ENCODE measurements around the gene NUP93.

DNA sequence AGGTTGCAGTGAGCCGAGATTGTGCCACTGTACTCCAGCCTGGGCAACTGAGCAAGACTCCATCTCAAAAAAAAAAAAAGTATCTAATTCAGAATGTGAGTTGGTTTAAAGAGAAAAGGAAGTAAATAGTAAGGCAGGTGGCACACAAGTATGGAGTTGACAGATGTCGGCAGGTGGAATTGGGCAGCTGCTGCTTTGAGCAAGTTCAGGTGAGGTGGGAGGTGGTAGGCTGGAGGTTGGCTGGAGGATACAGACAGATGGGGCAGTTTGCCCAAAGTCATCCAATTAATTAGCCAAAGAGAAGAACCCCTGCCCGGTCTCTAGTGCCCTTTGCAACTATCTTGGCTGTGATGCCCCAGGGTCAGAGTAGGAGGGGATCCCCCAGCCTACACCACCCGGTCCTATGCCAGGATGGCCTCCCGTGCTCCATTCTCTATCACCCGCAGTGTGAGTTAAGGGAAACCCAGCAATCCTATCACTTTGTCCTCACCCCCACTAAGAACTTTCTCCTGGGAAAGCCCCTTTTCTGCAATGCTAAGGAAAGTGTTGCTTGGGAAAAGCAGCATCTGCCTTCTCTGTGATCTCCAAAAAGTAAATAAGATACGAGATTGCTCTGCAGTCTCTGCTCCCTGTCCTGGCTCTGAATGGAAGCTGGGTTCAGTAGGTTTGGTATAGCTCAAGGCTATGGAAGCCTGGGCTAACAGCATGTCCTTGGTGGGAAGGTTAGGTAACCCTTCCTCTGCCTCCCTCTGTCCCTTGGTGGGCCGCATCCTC is 167.3 kb downstream of the NUP93 start:
- TF ChIP-seq POLR2A (IDR thresholded peaks at IDR 0.05; ENCODE audit: low read length) (no peak), CTCF (IDR thresholded peaks at IDR 0.05) (no peak), RFX5 (IDR thresholded peaks at IDR 0.05) (no peak), RAD21 (conservative IDR thresholded peaks at IDR 0.05 in 1 of 2, IDR thresholded peaks at IDR 0.05 in 1 of 2) (no peak), JUN (IDR thresholded peaks at IDR 0.05) (no peak), EP300 (IDR thresholded peaks at IDR 0.05) (no peak), SMC3 (IDR thresholded peaks at IDR 0.05) (no peak), GATA3 (IDR thresholded peaks at IDR 0.05; ENCODE audit: borderline replicate concordance) (no peak), NFE2L2 (conservative IDR thresholded peaks at IDR 0.05; ENCODE audit: low read length) (no peak), SREBF2 (IDR thresholded peaks at IDR 0.05) (no peak), KDM1A (IDR thresholded peaks at IDR 0.05; ENCODE audit: low read depth) (no peak)
- TF ChIP-seq, protein P1, sequence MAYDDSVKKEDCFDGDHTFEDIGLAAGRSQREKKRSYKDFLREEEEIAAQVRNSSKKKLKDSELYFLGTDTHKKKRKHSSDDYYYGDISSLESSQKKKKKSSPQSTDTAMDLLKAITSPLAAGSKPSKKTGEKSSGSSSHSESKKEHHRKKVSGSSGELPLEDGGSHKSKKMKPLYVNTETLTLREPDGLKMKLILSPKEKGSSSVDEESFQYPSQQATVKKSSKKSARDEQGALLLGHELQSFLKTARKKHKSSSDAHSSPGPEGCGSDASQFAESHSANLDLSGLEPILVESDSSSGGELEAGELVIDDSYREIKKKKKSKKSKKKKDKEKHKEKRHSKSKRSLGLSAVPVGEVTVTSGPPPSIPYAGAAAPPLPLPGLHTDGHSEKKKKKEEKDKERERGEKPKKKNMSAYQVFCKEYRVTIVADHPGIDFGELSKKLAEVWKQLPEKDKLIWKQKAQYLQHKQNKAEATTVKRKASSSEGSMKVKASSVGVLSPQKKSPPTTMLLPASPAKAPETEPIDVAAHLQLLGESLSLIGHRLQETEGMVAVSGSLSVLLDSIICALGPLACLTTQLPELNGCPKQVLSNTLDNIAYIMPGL (CRISPR knock-in tag; IDR thresholded peaks at IDR 0.05; ENCODE audit: borderline replicate concordance), result no peak
- TF ChIP-seq, protein P2, sequence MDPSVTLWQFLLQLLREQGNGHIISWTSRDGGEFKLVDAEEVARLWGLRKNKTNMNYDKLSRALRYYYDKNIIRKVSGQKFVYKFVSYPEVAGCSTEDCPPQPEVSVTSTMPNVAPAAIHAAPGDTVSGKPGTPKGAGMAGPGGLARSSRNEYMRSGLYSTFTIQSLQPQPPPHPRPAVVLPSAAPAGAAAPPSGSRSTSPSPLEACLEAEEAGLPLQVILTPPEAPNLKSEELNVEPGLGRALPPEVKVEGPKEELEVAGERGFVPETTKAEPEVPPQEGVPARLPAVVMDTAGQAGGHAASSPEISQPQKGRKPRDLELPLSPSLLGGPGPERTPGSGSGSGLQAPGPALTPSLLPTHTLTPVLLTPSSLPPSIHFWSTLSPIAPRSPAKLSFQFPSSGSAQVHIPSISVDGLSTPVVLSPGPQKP (IDR thresholded peaks at IDR 0.05; ENCODE audit: low read depth, low read length), result no peak
